H1 (cell line): ENCODE results near the gene BORCS6. TPM values are rescaled to one million over a fixed set of nuclear protein-coding genes. Genes with fewer than 3 reads are reported as not detected.

Experiments
- CTCF ChIA-PET: fragments of 300-600 bp; sonication (Branson Sonifier 250); formaldehyde crosslinking; loops from one replicate; lab custom pipeline; 2021; ENCODE audit not compliant: partially characterized antibody; lab: Charles Lee
- POLR2A ChIA-PET: fragments of 300-600 bp; sonication (Branson Sonifier 250); formaldehyde crosslinking; loops from one replicate; lab custom pipeline; 2021; ENCODE audit warnings: inconsistent platforms; ENCODE audit not compliant: partially characterized antibody; lab: Charles Lee
- DNase-seq, 2 experiments: peaks; one replicate each; pipeline versions ENCODE4 v3.0.0 to v3.0.0-alpha.2; 2010 to 2022; ENCODE audit warnings: low spot score in 2 of 2, low read depth in 1 of 2, mixed read lengths in 1 of 2
- FAIRE-seq: peaks from 2 replicates; lab custom pipeline; 2011; peaks lifted over from hg19 to GRCh38; lab: Jason Lieb, UNC
- H2AFZ ChIP-seq: 2 replicates; pipeline ENCODE4 v1.8.1; 2012; ENCODE audit warnings: low read length, inconsistent platforms
- H2AK5ac ChIP-seq: 2 replicates; pipeline ENCODE4 v1.6.1; 2013; ENCODE audit warnings: low read depth, low read length
- H2BK120ac ChIP-seq: replicated peaks from 2 replicates; pipeline ENCODE3; 2013; ENCODE audit warnings: low read depth, low read length, inconsistent platforms
- H2BK12ac ChIP-seq: 2 replicates; pipeline ENCODE4 v1.6.1; 2013; ENCODE audit warnings: low read depth, low read length
- H2BK15ac ChIP-seq: 2 replicates; pipeline ENCODE4 v1.6.1; 2013; ENCODE audit warnings: low read length
- H2BK20ac ChIP-seq: 2 replicates; pipeline ENCODE4 v1.6.1; 2013; ENCODE audit warnings: low read length
- H2BK5ac ChIP-seq: 2 replicates; pipeline ENCODE4 v1.6.1; 2013; ENCODE audit warnings: low read depth, low read length
- H3K14ac ChIP-seq: 2 replicates; pipeline ENCODE4 v1.6.1; 2013; ENCODE audit warnings: inconsistent platforms; ENCODE audit not compliant: insufficient read length
- H3K18ac ChIP-seq: 2 replicates; pipeline ENCODE4 v1.6.1; 2013; ENCODE audit warnings: low read length; ENCODE audit errors: extremely low read depth
- H3K23ac ChIP-seq: 2 replicates; pipeline ENCODE4 v1.6.1; 2013; ENCODE audit warnings: inconsistent platforms; ENCODE audit not compliant: insufficient read length
- H3K23me2 ChIP-seq: 2 replicates; pipeline ENCODE4 v1.6.1; 2013; ENCODE audit warnings: low read depth, low read length
- H3K27ac ChIP-seq: 2 replicates; pipeline ENCODE4 v1.6.1; 2011; ENCODE audit warnings: low read depth, low read length, inconsistent platforms
- H3K27me3 ChIP-seq, 4 experiments: replicated peaks in 1 of 4; 1 replicate in 1 of 4; 2 replicates in 3 of 4; pipeline versions ENCODE4 v1.6.1 to v1.8.1; 2011 to 2013; ENCODE audit warnings: low read length in 3 of 4, mild to moderate bottlenecking in 3 of 4, inconsistent platforms in 2 of 4, mixed read lengths in 2 of 4, moderate library complexity in 1 of 4; ENCODE audit not compliant: control insufficient read depth in 3 of 4, insufficient read depth in 3 of 4; ENCODE audit errors: extremely low read depth in 1 of 4
- H3K36me3 ChIP-seq, 4 experiments: 2 replicates each; pipeline versions ENCODE4 v1.6.1 to v1.8.1; 2011 to 2013; ENCODE audit warnings: mild to moderate bottlenecking in 4 of 4, low read length in 3 of 4, moderate library complexity in 2 of 4, control low read depth in 1 of 4, inconsistent platforms in 1 of 4; ENCODE audit not compliant: insufficient read depth in 4 of 4, control insufficient read depth in 2 of 4
- H3K4ac ChIP-seq: replicated peaks from 2 replicates; pipeline ENCODE3; 2013; ENCODE audit warnings: low read length, low read depth, mixed read lengths, inconsistent platforms; ENCODE audit not compliant: insufficient read length
- H3K4me1 ChIP-seq, 4 experiments: replicated peaks in 1 of 4; 1 replicate in 1 of 4; 2 replicates in 3 of 4; pipeline versions ENCODE4 v1.6.1 to v1.8.1; 2011 to 2013; ENCODE audit warnings: low read length in 3 of 4, inconsistent platforms in 2 of 4, mixed read lengths in 1 of 4; ENCODE audit not compliant: insufficient read depth in 4 of 4, control insufficient read depth in 3 of 4
- H3K4me2 ChIP-seq, 2 experiments: 2 replicates each; pipeline versions ENCODE4 v1.6.1 to v1.8.1; 2011 to 2013; ENCODE audit warnings: low read depth in 2 of 2, low read length in 2 of 2, control low read depth in 1 of 2, inconsistent platforms in 1 of 2, mild to moderate bottlenecking in 1 of 2; ENCODE audit not compliant: insufficient read depth in 1 of 2
- H3K4me3 ChIP-seq, 4 experiments: fragments of 200-600, 300-600 bp in 1 of 4; sonication (generic), shearing (Covaris generic), sonication (Bioruptor Twin) in 1 of 4; 2 replicates each; pipeline versions ENCODE4 v1.5.1 to v1.8.1; 2011 to 2016; ENCODE audit warnings: low read length in 4 of 4, low read depth in 3 of 4, control low read depth in 2 of 4, inconsistent platforms in 2 of 4, mild to moderate bottlenecking in 2 of 4, mixed read lengths in 1 of 4, moderate library complexity in 1 of 4; ENCODE audit not compliant: insufficient read depth in 2 of 4; ENCODE audit errors: extremely low read depth in 1 of 4
- H3K56ac ChIP-seq: replicated peaks from 2 replicates; pipeline ENCODE3; 2013; ENCODE audit warnings: low read depth, mild to moderate bottlenecking, mixed read lengths, low read length, inconsistent platforms; ENCODE audit not compliant: insufficient read length
- H3K79me1 ChIP-seq: 2 replicates; pipeline ENCODE4 v1.6.1; 2013; ENCODE audit warnings: low read depth, low read length, control low read depth
- H3K79me2 ChIP-seq, 2 experiments: 2 replicates each; pipeline versions ENCODE4 v1.6.1 to v1.8.1; 2012 to 2013; ENCODE audit warnings: low read length in 2 of 2, mild to moderate bottlenecking in 2 of 2, inconsistent platforms in 1 of 2; ENCODE audit not compliant: insufficient read depth in 2 of 2, control insufficient read depth in 1 of 2
- H3K9ac ChIP-seq, 4 experiments: replicated peaks in 1 of 4; 1 replicate in 1 of 4; 2 replicates in 3 of 4; pipeline versions ENCODE4 v1.6.1 to v1.8.1; 2011 to 2013; ENCODE audit warnings: low read depth in 3 of 4, low read length in 3 of 4, control low read depth in 2 of 4, mild to moderate bottlenecking in 2 of 4, moderate library complexity in 2 of 4, inconsistent platforms in 1 of 4; ENCODE audit errors: extremely low read depth in 1 of 4
- H3K9me3 ChIP-seq, 2 experiments: 2 replicates each; pipeline versions ENCODE4 v1.6.1 to v1.8.1; 2012 to 2013; ENCODE audit warnings: mild to moderate bottlenecking in 2 of 2, moderate library complexity in 2 of 2, control low read depth in 1 of 2, inconsistent platforms in 1 of 2, low read depth in 1 of 2, low read length in 1 of 2, mixed read lengths in 1 of 2; ENCODE audit not compliant: insufficient read depth in 2 of 2
- H4K20me1 ChIP-seq, 2 experiments: replicated peaks in 1 of 2; 2 replicates each; pipeline versions ENCODE3 to v1.8.1; 2011 to 2013; ENCODE audit warnings: inconsistent platforms in 2 of 2, low read length in 2 of 2, mild to moderate bottlenecking in 1 of 2; ENCODE audit not compliant: insufficient read depth in 2 of 2, control insufficient read depth in 1 of 2
- H4K5ac ChIP-seq: 2 replicates; pipeline ENCODE4 v1.6.1; 2013; ENCODE audit warnings: low read length, low read depth, mixed read lengths, inconsistent platforms; ENCODE audit not compliant: insufficient read length
- H4K8ac ChIP-seq: 2 replicates; pipeline ENCODE4 v1.8.0; 2013; ENCODE audit warnings: mild to moderate bottlenecking, moderate library complexity, low read length, inconsistent platforms; ENCODE audit not compliant: insufficient read depth; ENCODE audit errors: extremely low read depth
- H4K91ac ChIP-seq: replicated peaks from 2 replicates; pipeline ENCODE3; 2013; ENCODE audit warnings: low read length, mixed read lengths, inconsistent platforms; ENCODE audit not compliant: insufficient read length
- ASH2L ChIP-seq: fragments of 200-600, 300-600 bp; sonication (generic); IDR thresholded peaks from one replicate; pipeline ENCODE4 v1.7.1; 2017; ENCODE audit warnings: low read length
- CTBP2 ChIP-seq: IDR thresholded peaks from 2 replicates; pipeline ENCODE4 v1.7.0; 2011; ENCODE audit warnings: borderline replicate concordance, mild to moderate bottlenecking, moderate library complexity, mixed read lengths, low read length; ENCODE audit not compliant: insufficient read depth, insufficient read length
- NANOG ChIP-seq: IDR thresholded peaks from 2 replicates; pipeline ENCODE4 v1.6.1; 2011; ENCODE audit warnings: low read length, low read depth, mild to moderate bottlenecking, inconsistent platforms; ENCODE audit not compliant: insufficient read depth, poor library complexity, severe bottlenecking
- RNF2 ChIP-seq: fragments of 200-900, 300-1000 bp; sonication (generic); IDR thresholded peaks from 2 replicates; pipeline ENCODE4 v1.7.1; 2016; ENCODE audit warnings: borderline replicate concordance, low read depth, mild to moderate bottlenecking, antibody characterized with exemption, low read length; ENCODE audit not compliant: poor library complexity, severe bottlenecking; ENCODE audit errors: missing control alignments
- SP1 ChIP-seq: IDR thresholded peaks from 2 replicates; pipeline ENCODE4 v1.6.1; 2011; ENCODE audit warnings: low read depth, low read length
- SP2 ChIP-seq: IDR thresholded peaks from 2 replicates; pipeline ENCODE4 v1.6.1; 2012; ENCODE audit warnings: mild to moderate bottlenecking, low read length, inconsistent platforms
- SUZ12 ChIP-seq: fragments of 200-600 bp; sonication (generic); IDR thresholded peaks from 2 replicates; pipeline ENCODE4 v1.6.1; 2012; ENCODE audit warnings: mild to moderate bottlenecking, inconsistent platforms, low read length, moderate library complexity, mixed read lengths
- TBP ChIP-seq: IDR thresholded peaks from 2 replicates; pipeline ENCODE4 v1.6.1; 2011; ENCODE audit warnings: low read depth, low read length, improper control_type of control experiment
- TCF12 ChIP-seq: IDR thresholded peaks from 2 replicates; pipeline ENCODE4 v1.6.1; 2011; ENCODE audit warnings: low read depth, mild to moderate bottlenecking, low read length
- WGBS, 2 experiments: shearing (Covaris generic) in 1 of 2; methylation state at CpG; one replicate each; pipeline versions ENCODE4 v1.1.6 to v1.1.7; 2013 to 2015; ENCODE audit warnings: low lambda C conversion rate in 2 of 2, mixed read lengths in 2 of 2, inconsistent platforms in 1 of 2, low coverage in 1 of 2, missing lambda C conversion rate in 1 of 2; ENCODE audit not compliant: insufficient replicate concordance in 2 of 2, insufficient coverage in 1 of 2, insufficient read length in 1 of 2; ENCODE audit errors: extremely low coverage in 1 of 2, missing lambda C conversion rate in 1 of 2; 5-methylcytosine and 5-hydroxymethylcytosine counted together
- polyA plus RNA-seq, 7 experiments: library from polyadenylated mRNA; depleted of rRNA in 3 of 7; stranded (reverse) in 5 of 7; unstranded in 2 of 7; fragments of >200 nt in 5 of 7; fragments of 200-250 nt in 2 of 7; gene quantifications; 1 replicate in 5 of 7; 2 replicates in 1 of 7; 4 replicates in 1 of 7; pipeline versions ENCODE4 v1.2.1 to v1.2.3, GENCODE V29; 2011 to 2013; ENCODE audit warnings: missing spikeins in 2 of 7, mixed read lengths in 2 of 7
- total RNA-seq: library from RNA; stranded (reverse); fragmentation: NEBNext Ultra II Directional; extraction: Animal tissue kit (Norgen Biotek cat#: 25700); gene quantifications from 2 replicates; pipeline ENCODE4 v1.2.1, GENCODE V29; 2021

The BORCS6 gene
- total and polyA plus RNA-seq, 2 of the 8 experiments (the other 6 are each of a cell fraction or from before 2014, with no cell fraction given): 3.3 to 3.6 TPM

- no peak for FAIRE-seq
- no peak for TF ChIP-seq TBP
- TF ChIP-seq SUZ12: no peak
- no peak for TF ChIP-seq SP1
- TF ChIP-seq SP2: no peak
- TF ChIP-seq RNF2: no peak
- no peak for TF ChIP-seq TCF12
- no peak for TF ChIP-seq CTBP2
- TF ChIP-seq ASH2L: no peak
- no peak for TF ChIP-seq NANOG
Measured at GRCh38 chr17:8224891-8225812, 35.2 kb upstream of the BORCS6 start.

More at GRCh38 chr17:8224891-8225812, 35.2 kb upstream of the BORCS6 start:
- no peak for DNase-seq
- peaks cover 19% of the 10 kb centered on the region for H3K23me2 ChIP-seq
- no peak overlapping the region for H4K91ac ChIP-seq
- H3K4me2 ChIP-seq: peak overlapping the region in 1 of 2 experiments; percentile 85; a peak in 1 of 4 replicates
- H3K9ac ChIP-seq: no peak overlapping the region
- no peaks in the 10 kb centered on the region for H3K79me2 ChIP-seq
- 0 out of 2 replicates have a peak overlapping the region, but pooled peaks have one; percentile 15 for H2BK20ac ChIP-seq
- no peak overlapping the region for H4K8ac ChIP-seq
- H3K56ac ChIP-seq: no peak overlapping the region
- no peak overlapping the region for H3K27ac ChIP-seq
- no peaks in the 10 kb centered on the region for H3K79me1 ChIP-seq
- 93% methylated on average over 23 of the region's 26 CpGs; no CpG with 5 or more reads in 1 of the 2 experiments for WGBS, 2 experiments
- H2AK5ac ChIP-seq: peak overlapping the region; percentile 87
- peak overlapping the region; percentile 24 for H3K4ac ChIP-seq
- no peak overlapping the region for H4K5ac ChIP-seq
- H3K4me3 ChIP-seq: no peak overlapping the region
- ChIA-PET CTCF (interaction anchor here (1.0 to 4.1 kb wide), 4 partner anchors 12 to 38 kb away, joined by 3 to 26 read pairs (median 8); no protein-coding TSS in a partner anchor), POLR2A (interaction anchor here (0.9 to 53.4 kb wide), 14 partner anchors 16 to 157 kb away, joined by 3 to 1521 read pairs (median 5); partner anchors contain the start of genes AURKB, BORCS6, CTC1 and PFAS)
- no peaks in the 10 kb centered on the region for H3K27me3 ChIP-seq
- no peak overlapping the region for H2AFZ ChIP-seq
- H3K4me1 ChIP-seq: peaks cover 0 to 15% (median 2%) of the 10 kb centered on the region in 4 experiments; a peak in 4 of 7 replicates
- H3K14ac ChIP-seq: no peak overlapping the region
- 0 out of 2 replicates have a peak overlapping the region, but pooled peaks have one; percentile 48 for H2BK15ac ChIP-seq
- no peaks in the 10 kb centered on the region for H3K9me3 ChIP-seq
- peak overlapping the region; percentile 53 for H2BK5ac ChIP-seq
- H3K23ac ChIP-seq: no peak overlapping the region
- H3K36me3 ChIP-seq: peaks cover 3 to 27% (median 13%) of the 10 kb centered on the region in 4 experiments; a peak in 7 of 8 replicates
- H4K20me1 ChIP-seq: peaks cover 3 to 6% of the 10 kb centered on the region in 2 experiments
- no peak overlapping the region for H3K18ac ChIP-seq
- H2BK120ac ChIP-seq: no peak overlapping the region
- 0 out of 2 replicates have a peak overlapping the region, but pooled peaks have one; percentile 22 for H2BK12ac ChIP-seq
